ENCODE data around the gene ACOX3. TPM values are rescaled to one million over a fixed set of nuclear protein-coding genes. Genes with fewer than 3 reads are reported as not detected.

Gene ACOX3
- total and polyA plus RNA-seq, 2 of the 8 experiments (the other 6 are each of a cell fraction or from before 2014, with no cell fraction given), result 2.5 to 9.9 TPM

GRCh38 chr4:8475751-8476575 lies 35.4 kb upstream of the ACOX3 start (continued):
- no peak for TF ChIP-seq CHD7 (IDR thresholded peaks at IDR 0.05; ENCODE audit: insufficient replicate concordance, low read length)
- TF ChIP-seq YY1 (IDR thresholded peaks at IDR 0.05; ENCODE audit: low read depth, low read length), result no peak
- no peak for TF ChIP-seq CREB1 (IDR thresholded peaks at IDR 0.05)
- no peak for TF ChIP-seq CEBPB (IDR thresholded peaks at IDR 0.05; ENCODE audit: low read depth, low read length)
- TF ChIP-seq HDAC2 (IDR thresholded peaks at IDR 0.05; ENCODE audit: borderline replicate concordance in 1 of 2, low read depth in 2 of 2, low read length in 2 of 2), result no peak
- no peak for TF ChIP-seq TEAD4 (IDR thresholded peaks at IDR 0.05; ENCODE audit: low read depth, low read length)
- TF ChIP-seq MAX (IDR thresholded peaks at IDR 0.05), result no peak
- no peak for TF ChIP-seq KDM4A (IDR thresholded peaks at IDR 0.05; ENCODE audit: low read depth, low read length, severe bottlenecking)
- no peak for TF ChIP-seq RFX5 (IDR thresholded peaks at IDR 0.05; ENCODE audit: borderline replicate concordance, low read depth, low read length)
- no peak for TF ChIP-seq CHD1 (IDR thresholded peaks at IDR 0.05; ENCODE audit: low read depth, low read length)
